ENCODE results near the gene UTP11. TPM values are rescaled to one million over a fixed set of nuclear protein-coding genes. Genes with fewer than 3 reads are reported as not detected.

The UTP11 gene
- total RNA-seq, 1 experiment from 2014 or later: 47.5 TPM

DNA sequence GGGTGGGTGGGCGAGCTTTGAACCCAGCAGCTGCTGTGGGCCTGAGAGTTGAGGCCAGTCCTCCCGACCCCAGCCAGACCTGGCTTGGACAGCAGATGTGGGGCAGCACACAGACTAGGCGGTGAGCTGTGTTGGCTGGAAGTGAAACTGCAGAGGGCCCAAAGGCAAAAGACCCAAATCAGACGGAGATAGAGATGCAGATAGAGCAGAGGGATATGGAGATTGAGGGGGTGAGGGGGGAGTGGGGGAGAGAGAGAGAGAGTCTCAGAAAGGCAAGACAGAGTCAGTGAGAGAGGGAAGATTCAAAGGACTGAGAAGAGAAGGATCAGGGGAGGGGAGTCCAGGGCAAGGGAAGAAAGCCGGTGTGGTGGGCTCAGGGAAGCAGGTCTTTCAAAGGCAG lies 51.1 kb downstream of the UTP11 start:
- DNase-seq (ENCODE audit: extremely low read depth, low read depth): no peak

- no peak for DNase-seq (ENCODE audit: extremely low read depth, low read depth)
These were observed 51.8 kb downstream of the UTP11 start for GRCh38 chr1:38064197-38064903.

DNA sequence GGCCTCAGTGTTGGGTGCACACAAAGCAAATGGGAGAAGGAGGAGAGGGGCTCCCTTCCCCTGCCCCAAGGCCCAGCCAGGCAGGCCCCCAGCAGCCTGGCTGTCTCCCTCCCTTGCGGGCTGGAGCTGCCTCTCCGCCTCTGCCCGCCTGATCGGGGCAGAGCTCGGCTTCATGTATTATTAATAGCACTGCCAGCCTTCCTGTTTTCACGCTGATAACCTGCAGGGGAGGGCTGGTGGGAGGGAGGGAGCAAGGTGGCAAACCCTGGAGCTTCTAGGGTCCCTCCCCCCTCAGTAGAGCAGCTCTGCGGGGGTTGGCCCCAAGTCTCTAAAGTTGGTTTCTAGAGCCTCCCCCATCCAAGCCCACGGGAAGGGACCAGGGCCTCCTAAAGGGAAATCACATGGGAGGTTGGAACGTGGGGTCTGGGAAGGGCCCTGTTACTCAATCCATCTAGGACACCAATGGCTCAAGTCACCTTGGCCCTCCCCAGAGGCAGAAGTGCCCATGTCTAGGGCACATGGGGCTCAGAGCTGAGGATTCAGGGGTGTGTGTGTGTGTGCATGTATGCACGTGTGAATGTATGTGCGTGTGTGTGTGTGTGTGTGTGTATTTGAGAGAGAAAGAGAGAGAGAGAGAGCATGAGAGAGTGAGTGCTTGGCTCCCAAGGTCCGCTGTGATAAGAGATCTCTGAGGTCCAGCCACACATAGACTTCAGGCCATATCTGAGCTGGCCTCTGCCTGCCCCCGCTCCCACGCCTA lies 55.9 kb downstream of the UTP11 start:
- DNase-seq (ENCODE audit: extremely low read depth, low read depth): no peak

GRCh38 chr1:38068980-38069340 lies 56.4 kb downstream of the UTP11 start:
- DNase-seq (ENCODE audit: extremely low read depth, low read depth): no peak

- DNase-seq (ENCODE audit: extremely low read depth, low read depth): no peak
These were observed 59.0 kb downstream of the UTP11 start for GRCh38 chr1:38071312-38072256.

DNA sequence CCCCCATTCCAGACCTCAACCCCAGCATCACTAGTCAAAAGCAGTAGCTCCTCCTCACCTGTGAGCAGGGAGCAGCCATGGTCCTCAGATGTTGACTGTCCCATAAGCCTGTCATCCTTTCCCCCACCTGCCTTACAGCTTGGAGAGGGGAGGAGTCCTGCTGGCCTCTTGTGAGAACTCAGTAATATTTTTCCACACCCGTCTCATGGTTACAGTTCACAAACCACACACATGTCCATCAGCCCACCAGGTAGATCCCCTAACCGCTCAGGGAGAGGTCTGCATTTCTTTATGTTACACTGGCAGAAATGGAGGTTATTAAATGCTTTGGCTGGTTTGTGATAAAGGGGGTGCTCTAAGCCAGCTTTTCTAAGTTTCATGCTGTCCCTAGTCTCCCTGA lies 60.3 kb downstream of the UTP11 start:
- no peak for DNase-seq (ENCODE audit: extremely low read depth, low read depth)

DNA sequence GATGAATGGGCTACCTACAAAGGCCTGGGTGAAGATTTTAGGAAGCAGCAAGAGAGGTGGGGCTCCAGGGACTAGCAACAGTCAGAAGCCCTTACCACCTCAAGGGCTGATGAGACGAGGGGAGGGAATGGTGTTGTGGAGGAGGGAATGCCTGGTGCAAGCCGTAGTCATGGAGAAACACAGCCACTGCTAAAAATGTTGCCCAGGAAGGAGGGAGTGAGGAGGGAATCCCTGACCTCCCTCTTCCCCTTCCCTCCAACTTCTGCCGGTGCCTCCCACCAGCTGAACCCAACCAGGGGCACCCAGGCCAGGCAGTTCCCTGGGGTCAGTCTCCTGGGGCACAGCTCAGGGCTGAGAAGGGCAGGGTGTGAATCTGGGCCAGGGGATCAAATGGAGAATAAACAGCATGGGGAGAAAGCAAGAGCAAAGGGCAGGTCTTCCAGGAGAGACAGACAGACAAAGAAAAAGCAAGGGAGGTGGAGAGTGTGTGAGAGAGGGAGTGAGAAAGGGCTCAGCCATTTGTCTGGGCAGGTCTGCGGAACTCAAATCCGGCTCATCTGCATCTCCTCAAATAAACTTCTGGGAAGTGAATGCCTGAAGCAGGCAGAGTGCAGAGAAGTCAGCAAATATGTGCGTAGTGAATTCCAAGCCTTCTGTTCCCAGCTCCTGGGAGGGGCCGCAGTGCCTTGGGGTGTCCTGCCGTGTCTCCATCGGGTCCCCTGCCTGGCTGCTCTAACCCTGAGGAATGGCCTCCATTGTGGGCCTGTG lies 61.2 kb downstream of the UTP11 start:
- DNase-seq (ENCODE audit: extremely low read depth, low read depth): no peak

GRCh38 chr1:38074302-38074677 lies 61.8 kb downstream of the UTP11 start:
- no peak for DNase-seq (ENCODE audit: extremely low read depth, low read depth)

Small RNA genes within 50 kb of the gene (small RNA-seq; reads per million reads assigned to genes)
- gene RNU6-510P: 0 reads per million in 2 experiments

Other genes with a start within 250 kb of the UTP11 start
- 0.05 and 0.43 TPM in 2 replicates for gene EPHA10, start 247.6 kb upstream of the UTP11 start, total RNA-seq (2014; rRNA removed; shearing (Covaris generic))
- gene MANEAL, start 218.9 kb upstream of the UTP11 start, total RNA-seq (2014; rRNA removed; shearing (Covaris generic)): 3.4 and 3.7 TPM in 2 replicates
- 18.7 and 19.8 TPM in 2 replicates for gene C1orf122, start 204.9 kb upstream of the UTP11 start, total RNA-seq (2014; rRNA removed; shearing (Covaris generic))
- 39.3 and 45.6 TPM in 2 replicates for gene YRDC, start 204.5 kb upstream of the UTP11 start, total RNA-seq (2014; rRNA removed; shearing (Covaris generic))
- gene MTF1, start 153.1 kb upstream of the UTP11 start, total RNA-seq (2014; rRNA removed; shearing (Covaris generic)): 2.6 and 2.9 TPM in 2 replicates
- gene INPP5B, start 65.7 kb upstream of the UTP11 start, total RNA-seq (2014; rRNA removed; shearing (Covaris generic)): 5.0 and 5.6 TPM in 2 replicates
- gene SF3A3, start 22.7 kb upstream of the UTP11 start, total RNA-seq (2014; rRNA removed; shearing (Covaris generic)): 54.8 and 56.1 TPM in 2 replicates
- 0.92 and 1.2 TPM in 2 replicates for gene FHL3, start 7.2 kb upstream of the UTP11 start, total RNA-seq (2014; rRNA removed; shearing (Covaris generic))
- not detected in 2 replicates for gene POU3F1, start 34.1 kb downstream of the UTP11 start, total RNA-seq (2014; rRNA removed; shearing (Covaris generic))

All from NCI-H460 (cell line).